ES-I3 (cell line): ENCODE measurements around the gene GNAI3.

Source experiments
- H3K36me3 ChIP-seq: 2 replicates; pipeline ENCODE4 v1.6.1; 2013; ENCODE audit warnings: mild to moderate bottlenecking, low read length, control low read depth, moderate library complexity; ENCODE audit not compliant: insufficient read depth
- H3K4me1 ChIP-seq: 2 replicates; pipeline ENCODE4 v1.6.1; 2013; ENCODE audit warnings: mild to moderate bottlenecking, control low read depth, low read length; ENCODE audit not compliant: insufficient read depth
- H3K9ac ChIP-seq: 2 replicates; pipeline ENCODE4 v1.6.1; 2013; ENCODE audit warnings: low read depth, mild to moderate bottlenecking, low read length, moderate library complexity
- H3K9me3 ChIP-seq: 2 replicates; pipeline ENCODE4 v1.6.1; 2013; ENCODE audit warnings: mild to moderate bottlenecking, low read length, moderate library complexity; ENCODE audit not compliant: control insufficient read depth, insufficient read depth

GNAI3 gene

GRCh38 chr1:109547463-109548320 is 723 bp upstream of the GNAI3 start:
- no peaks in the 10 kb centered on the region for H3K9me3 ChIP-seq
- H3K36me3 ChIP-seq = no peaks in the 10 kb centered on the region
- peaks cover 15% of the 10 kb centered on the region for H3K4me1 ChIP-seq
- peak overlapping the region; percentile 97 for H3K9ac ChIP-seq

GRCh38 chr1:109556563-109556962 is 8.1 kb downstream of the GNAI3 start:
- Histone ChIP-seq H3K9ac (no peak overlapping the region), H3K9me3 (no peaks in the 10 kb centered on the region), H3K4me1 (peaks cover 3% of the 10 kb centered on the region), H3K36me3 (no peaks in the 10 kb centered on the region)

GRCh38 chr1:109557520-109557919 is 9.1 kb downstream of the GNAI3 start:
- H3K36me3 ChIP-seq = no peaks in the 10 kb centered on the region
- H3K9me3 ChIP-seq = no peaks in the 10 kb centered on the region
- H3K4me1 ChIP-seq = peaks cover 6% of the 10 kb centered on the region

GRCh38 chr1:109559995-109560394 is 11.6 kb downstream of the GNAI3 start:
- Histone ChIP-seq H3K36me3 (no peaks in the 10 kb centered on the region), H3K4me1 (peaks cover 30% of the 10 kb centered on the region), H3K9ac (no peak overlapping the region), H3K9me3 (no peaks in the 10 kb centered on the region)

More at GRCh38 chr1:109557520-109557919, 9.1 kb downstream of the GNAI3 start:
- H3K9ac ChIP-seq = no peak overlapping the region

- H3K9ac ChIP-seq = peak overlapping the region; percentile 13; the same call in 1 of the 2 replicates
- H3K4me1 ChIP-seq = peaks cover 34% of the 10 kb centered on the region
- H3K9me3 ChIP-seq = no peaks in the 10 kb centered on the region
- no peaks in the 10 kb centered on the region for H3K36me3 ChIP-seq
Observed at GRCh38 chr1:109564194-109564878, 15.9 kb downstream of the GNAI3 start.

- Histone ChIP-seq H3K4me1 (peaks cover 34% of the 10 kb centered on the region), H3K9me3 (no peaks in the 10 kb centered on the region), H3K9ac (no peak overlapping the region), H3K36me3 (no peaks in the 10 kb centered on the region)
Observed at GRCh38 chr1:109565241-109565640, 16.8 kb downstream of the GNAI3 start.

- Histone ChIP-seq H3K36me3 (no peaks in the 10 kb centered on the region), H3K9me3 (no peaks in the 10 kb centered on the region), H3K9ac (no peak overlapping the region), H3K4me1 (peaks cover 28% of the 10 kb centered on the region)
Observed at GRCh38 chr1:109566982-109567381, 18.6 kb downstream of the GNAI3 start.

- Histone ChIP-seq H3K9me3 (no peaks in the 10 kb centered on the region), H3K36me3 (no peaks in the 10 kb centered on the region), H3K4me1 (peaks cover 23% of the 10 kb centered on the region)
Observed at GRCh38 chr1:109567877-109568672, 19.7 kb downstream of the GNAI3 start.

GRCh38 chr1:109569323-109569722 is 20.9 kb downstream of the GNAI3 start:
- Histone ChIP-seq H3K4me1 (peaks cover 11% of the 10 kb centered on the region), H3K36me3 (no peaks in the 10 kb centered on the region), H3K9ac (no peak overlapping the region), H3K9me3 (no peaks in the 10 kb centered on the region)

More at GRCh38 chr1:109567877-109568672, 19.7 kb downstream of the GNAI3 start:
- no peak overlapping the region for H3K9ac ChIP-seq

GRCh38 chr1:109570414-109570813 is 22.0 kb downstream of the GNAI3 start:
- Histone ChIP-seq H3K36me3 (no peaks in the 10 kb centered on the region), H3K4me1 (no peaks in the 10 kb centered on the region; the same call in 1 of the 2 replicates), H3K9me3 (no peaks in the 10 kb centered on the region), H3K9ac (no peak overlapping the region)

GRCh38 chr1:109573785-109574184 is 25.4 kb downstream of the GNAI3 start:
- H3K4me1 ChIP-seq = no peaks in the 10 kb centered on the region
- H3K36me3 ChIP-seq = no peaks in the 10 kb centered on the region
- H3K9ac ChIP-seq = no peak overlapping the region
- no peaks in the 10 kb centered on the region for H3K9me3 ChIP-seq

GRCh38 chr1:109578947-109579443 is 30.6 kb downstream of the GNAI3 start:
- Histone ChIP-seq H3K9me3 (no peaks in the 10 kb centered on the region), H3K4me1 (no peaks in the 10 kb centered on the region), H3K9ac (no peak overlapping the region), H3K36me3 (peaks cover 5% of the 10 kb centered on the region; the same call in 1 of the 2 replicates)

GRCh38 chr1:109579491-109579890 is 31.1 kb downstream of the GNAI3 start:
- Histone ChIP-seq H3K36me3 (peaks cover 5% of the 10 kb centered on the region; the same call in 1 of the 2 replicates), H3K9ac (no peak overlapping the region)

GRCh38 chr1:109582021-109582420 is 33.6 kb downstream of the GNAI3 start:
- Histone ChIP-seq H3K36me3 (peaks cover 13% of the 10 kb centered on the region), H3K9ac (no peak overlapping the region), H3K4me1 (no peaks in the 10 kb centered on the region), H3K9me3 (no peaks in the 10 kb centered on the region)

More at GRCh38 chr1:109579491-109579890, 31.1 kb downstream of the GNAI3 start:
- Histone ChIP-seq H3K4me1 (no peaks in the 10 kb centered on the region), H3K9me3 (no peaks in the 10 kb centered on the region)
